T-helper 1 cell treated with Interleukin-12 subunit alpha and Interleukin-12 subunit beta and Interleukin-4 antibody, amounts not matched to agents 30 ng/mL and 1 ng/mL, for 36 hours (primary cell): ENCODE measurements around the gene MED9. TPM values are rescaled to one million over a fixed set of nuclear protein-coding genes. Genes with fewer than 3 reads are reported as not detected.
"Not testable (repeated sequence)": the region's sequence is repeated elsewhere in the genome, so short reads cannot be mapped to it uniquely, and the experiment has no call there.

Experiments
- intact Hi-C: fragments of 100-400 bp; cut with micrococcal nuclease; formaldehyde crosslinking; loops from one replicate; pipeline ENCODE4 v1.15.1; 2024
- total RNA-seq: library from RNA; stranded (reverse); gene quantifications from 2 replicates; pipeline ENCODE4 v1.2.3, GENCODE V29; 2022

MED9 gene
- total RNA-seq, 1 donor from 2014 or later = 13.5 TPM

DNA sequence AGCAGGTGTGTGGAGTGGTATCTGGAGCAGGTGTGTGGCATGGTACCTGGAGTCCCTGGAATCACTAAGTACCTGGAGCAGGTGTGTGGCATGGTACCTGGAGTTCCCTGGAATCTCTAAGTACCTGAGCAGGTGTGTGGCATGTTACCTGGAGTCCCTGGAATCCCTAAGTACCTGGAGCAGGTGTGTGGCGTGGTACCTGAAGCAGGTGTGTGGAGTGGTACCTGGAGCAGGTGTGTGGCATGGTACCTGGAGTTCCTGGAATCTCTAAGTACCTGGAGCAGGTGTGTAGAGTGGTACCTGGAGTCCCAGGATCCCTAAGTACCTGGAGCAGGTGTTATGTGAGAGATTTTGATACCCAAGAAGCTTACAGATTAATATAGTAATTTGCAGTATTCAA lies 22.1 kb upstream of the MED9 start:
- intact Hi-C loops = not testable (repeated sequence)

DNA sequence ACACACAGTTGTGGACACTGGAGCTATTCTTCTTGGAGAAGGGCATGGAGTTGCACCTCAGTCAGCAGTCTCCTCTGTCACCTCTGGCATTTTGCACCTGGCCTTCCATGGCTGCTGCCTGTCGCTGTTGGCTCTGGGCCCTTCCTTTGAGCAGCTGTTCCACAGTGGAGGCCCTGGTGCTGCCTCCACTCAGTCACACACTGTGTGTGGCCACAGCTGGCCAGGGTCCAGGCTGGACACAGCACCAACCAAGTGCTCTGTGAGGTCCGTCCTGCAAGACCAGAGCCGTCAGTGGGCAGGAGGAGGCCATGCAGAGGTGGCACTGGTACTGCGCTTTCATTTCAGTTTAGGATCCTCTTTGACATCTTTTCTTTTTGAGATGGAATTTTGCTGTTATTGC lies 21.6 kb upstream of the MED9 start:
- intact Hi-C loops = no loop called here

DNA sequence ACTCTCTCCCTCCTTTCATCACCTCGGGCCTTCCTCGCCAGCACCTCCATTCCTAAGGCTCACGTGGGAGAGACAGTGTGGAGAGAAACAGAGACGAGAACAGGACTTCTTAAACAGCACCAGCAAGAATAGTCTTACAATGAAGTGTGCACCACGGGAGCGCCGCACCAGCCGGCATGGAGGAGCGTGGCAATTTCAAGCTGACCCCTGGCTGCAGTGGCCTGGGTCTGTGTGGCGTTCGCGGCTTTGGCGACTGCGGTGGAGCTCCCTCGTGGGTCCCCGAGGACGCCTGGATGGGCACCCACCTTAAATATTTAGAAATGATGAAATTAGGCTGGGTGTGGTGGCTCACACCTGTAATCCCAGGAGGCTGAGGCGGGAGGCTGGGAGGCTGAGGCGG lies 20.5 kb upstream of the MED9 start:
- intact Hi-C loops = no loop called here

DNA sequence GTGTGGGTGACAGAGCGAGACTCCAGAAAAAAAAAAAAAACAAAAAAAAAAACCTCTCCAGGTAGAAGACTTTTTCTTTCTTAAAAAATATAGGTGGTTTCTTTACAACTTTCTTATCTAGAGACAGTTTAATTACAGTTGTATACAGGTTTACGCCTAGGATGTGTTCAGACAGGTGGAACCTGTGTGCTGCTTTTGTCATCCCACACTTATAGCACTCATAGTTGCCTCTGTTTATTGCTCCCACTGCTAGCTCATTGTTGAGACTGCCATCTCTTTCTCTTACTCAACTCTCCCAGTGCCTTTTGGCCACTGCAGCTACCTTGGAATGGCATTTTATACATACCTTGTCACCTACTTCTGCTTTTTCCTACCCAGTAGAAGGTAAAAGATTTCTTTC lies 19.1 kb upstream of the MED9 start:
- intact Hi-C loops = no loop called here

DNA sequence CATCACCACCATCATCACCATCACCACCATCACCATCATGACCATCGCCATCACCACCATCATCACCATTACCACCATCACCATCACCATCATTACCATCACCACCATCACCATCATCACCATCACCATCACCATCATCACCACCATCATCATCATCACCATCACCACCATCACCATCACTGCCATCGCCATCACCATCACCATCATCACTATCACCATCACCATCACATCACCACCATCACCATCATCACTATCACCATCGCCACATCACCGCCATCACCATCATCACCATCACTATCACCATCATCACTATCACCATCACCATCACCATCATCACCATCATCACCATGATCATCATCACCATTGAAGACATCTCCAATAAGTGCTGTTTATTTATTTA lies 16.8 kb upstream of the MED9 start:
- intact Hi-C loops = no loop called here

DNA sequence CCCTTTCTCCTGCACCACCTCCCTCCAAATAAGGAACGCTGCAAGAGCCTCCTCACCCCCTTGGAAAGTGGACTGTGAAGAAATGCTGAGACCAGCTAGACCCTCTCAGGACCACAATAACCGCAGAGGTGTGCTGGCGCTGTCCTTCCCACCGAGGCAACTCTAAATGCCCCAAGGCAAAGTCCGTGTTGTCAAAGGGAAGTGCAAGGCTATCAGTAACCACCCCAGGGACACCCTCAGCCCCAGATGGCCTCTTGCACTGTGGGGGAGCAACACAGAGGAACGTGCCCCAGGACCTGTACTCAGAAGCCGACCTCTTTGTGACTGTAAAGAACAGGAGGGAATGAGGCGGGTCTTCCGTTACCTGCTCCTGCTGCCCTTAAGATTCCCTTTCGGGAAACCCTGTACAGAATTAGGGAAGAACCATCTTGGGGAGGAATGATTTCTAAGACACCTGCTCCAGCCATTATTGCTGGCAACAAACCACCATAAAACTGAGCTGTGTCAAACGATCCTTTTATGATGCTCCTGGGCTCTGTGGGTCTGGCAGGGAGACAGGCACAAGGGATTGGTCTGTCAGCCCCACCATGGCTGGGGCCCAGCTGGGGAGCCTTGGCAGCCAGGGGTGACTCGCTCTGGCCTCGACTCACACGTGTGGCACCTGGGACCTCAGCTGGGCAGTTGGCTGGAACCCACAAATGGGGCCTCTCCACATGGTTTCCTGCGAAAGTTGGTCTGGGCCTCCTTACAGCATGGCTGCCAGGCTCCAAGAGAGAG lies 14.6 kb upstream of the MED9 start:
- intact Hi-C loops = no loop called here

DNA sequence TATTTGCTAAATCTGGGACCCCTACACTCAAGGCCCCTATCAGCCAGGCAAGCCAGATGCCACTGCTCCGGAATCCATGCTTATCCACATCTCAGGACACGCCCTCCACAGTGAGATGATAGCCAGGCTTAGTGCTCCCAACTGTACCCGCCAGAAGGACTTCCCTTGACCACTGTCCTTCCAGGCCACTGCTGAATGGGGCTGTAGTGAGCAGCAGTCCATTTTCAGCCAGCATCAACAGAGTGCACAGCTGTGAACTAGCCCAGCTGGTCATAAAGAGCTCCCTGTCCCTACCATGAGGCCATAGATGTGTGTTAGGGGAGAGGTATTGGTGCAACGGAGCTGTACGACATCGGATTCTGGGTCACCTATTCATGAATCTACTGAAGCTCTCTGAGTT lies 13.0 kb upstream of the MED9 start:
- intact Hi-C loops = no loop called here

DNA sequence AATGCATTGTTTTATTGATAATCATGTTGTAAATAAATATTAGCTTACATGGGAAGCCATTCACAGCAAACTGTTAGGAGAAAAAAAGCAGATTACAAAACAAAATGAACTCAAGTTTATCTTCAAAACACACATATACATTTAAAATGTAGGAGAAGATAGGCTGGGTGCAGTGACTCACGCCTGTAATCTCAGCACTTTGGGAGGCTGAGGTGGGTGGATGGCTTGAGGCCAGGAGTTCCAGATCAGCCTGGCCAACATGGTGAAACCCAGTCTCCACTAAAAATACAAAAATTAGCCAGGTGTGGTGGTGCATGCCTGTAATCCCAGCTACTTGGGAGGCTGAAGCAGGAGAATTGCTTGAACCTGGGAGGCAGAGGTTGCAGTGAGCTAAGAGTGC lies 10.9 kb upstream of the MED9 start:
- intact Hi-C loops = not testable (repeated sequence)

DNA sequence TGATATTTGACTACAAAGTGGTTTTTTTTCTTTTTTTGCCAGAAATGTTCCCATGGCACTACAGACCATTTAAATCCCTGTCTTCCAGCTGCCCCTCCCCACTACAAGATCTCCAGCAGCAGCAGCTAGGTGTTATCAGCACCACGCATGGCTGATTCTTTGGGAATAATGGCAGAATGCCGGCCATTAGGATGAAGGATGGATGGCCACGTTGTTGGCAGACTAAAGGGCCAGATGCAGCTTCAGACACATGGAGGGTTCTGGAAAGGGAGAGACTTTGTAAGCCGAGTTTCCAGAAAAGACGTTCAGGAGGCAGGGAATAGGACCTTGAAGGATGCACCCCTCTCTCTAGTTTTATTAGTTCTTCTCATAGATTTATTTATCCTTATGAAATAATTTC lies 10.3 kb upstream of the MED9 start:
- intact Hi-C loops = no loop called here

DNA sequence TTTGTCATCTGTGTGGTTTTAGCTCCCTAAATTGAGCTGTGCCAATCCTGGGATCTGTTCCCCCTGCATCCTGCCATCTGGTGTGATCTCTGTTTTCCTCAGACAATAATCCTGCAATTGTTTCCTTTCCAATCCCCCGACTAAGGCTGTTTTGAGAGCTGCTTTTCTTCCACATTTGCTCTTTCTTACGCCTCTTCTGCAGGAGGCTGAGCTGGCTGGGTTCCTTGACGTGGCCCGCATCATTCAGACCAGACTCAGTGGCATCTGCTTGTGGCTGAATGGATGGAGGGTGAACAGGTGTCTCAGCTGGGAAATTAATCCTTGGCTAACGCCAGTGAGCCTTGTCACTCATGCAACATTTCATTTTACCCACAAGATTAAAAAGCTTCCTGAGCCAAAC lies 9.8 kb upstream of the MED9 start:
- intact Hi-C loops = no loop called here

DNA sequence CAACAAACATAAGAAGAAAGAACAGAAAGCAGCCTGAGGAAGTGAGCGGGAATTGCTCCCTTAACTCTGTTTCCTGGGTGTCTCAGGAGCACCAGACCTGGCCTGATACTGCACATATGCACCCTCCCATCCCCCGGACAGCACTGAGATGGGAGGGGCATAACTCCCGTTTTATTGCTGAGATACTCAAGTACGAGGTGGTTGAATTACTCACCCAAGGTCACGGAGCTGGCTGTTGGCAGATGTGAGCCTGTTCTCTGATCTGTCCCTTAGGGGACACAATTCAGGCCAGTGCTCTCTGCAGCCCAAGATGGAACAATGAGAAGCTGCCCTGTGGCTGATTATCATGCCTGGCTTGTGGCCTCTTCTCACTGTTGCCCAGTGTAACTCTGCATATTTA lies 9.1 kb upstream of the MED9 start:
- intact Hi-C loops = no loop called here

DNA sequence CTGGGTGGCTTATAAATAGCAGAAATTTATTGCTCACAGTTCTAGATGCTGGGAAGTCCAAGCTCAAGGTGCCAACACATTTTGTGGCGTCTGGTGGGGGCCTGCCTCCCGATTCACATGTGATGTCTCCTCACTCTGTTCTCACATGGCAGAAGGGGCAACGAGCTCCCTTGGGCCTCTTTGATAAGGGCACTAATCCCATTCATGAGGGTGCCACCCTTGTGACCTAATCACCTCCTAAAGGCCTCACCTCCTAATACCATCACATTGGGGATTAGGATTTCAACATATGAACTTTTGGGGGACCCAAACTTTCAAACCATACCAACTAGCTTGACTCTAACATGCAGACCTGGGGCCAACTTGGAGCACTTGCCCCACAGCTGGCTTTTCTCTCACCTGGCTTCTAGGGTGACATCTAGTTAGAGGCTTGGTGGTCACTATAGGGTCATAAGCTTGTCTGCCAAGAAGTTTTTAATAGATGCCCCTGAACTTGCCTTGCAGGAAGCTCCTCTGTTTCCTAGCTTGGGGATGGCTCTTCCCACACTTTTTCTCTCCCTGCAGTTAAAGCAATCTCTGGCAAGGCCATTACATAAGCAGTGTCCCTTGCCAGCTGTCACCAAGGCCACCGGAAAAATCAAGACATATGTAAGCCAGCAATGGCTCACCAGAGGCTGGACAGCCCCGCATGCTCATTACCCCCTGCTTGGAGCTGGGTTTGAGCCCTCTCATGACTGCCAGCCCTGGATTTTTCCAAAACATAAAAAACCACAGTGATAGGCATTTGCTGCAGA lies 8.4 kb upstream of the MED9 start:
- intact Hi-C loops = no loop called here

DNA sequence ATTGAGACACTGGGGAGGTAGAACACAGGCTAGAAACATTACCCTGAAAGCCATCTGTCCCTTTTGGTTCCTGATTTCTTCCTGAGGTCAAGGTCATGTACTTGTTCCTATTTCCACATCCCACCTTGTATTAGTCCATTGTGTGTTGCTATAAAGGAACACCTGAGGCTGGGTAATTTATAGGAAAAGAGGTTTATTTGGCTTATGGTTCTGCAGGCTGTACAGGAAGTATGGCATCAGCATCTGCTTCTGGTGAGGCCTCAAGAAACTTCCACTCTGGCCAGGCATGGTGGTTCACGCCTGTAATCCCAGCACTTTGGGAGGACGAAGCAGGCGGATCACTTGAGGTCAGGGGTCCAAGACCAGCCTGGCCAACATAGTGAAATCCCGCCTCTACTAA lies 7.4 kb upstream of the MED9 start:
- intact Hi-C loops = no loop called here

DNA sequence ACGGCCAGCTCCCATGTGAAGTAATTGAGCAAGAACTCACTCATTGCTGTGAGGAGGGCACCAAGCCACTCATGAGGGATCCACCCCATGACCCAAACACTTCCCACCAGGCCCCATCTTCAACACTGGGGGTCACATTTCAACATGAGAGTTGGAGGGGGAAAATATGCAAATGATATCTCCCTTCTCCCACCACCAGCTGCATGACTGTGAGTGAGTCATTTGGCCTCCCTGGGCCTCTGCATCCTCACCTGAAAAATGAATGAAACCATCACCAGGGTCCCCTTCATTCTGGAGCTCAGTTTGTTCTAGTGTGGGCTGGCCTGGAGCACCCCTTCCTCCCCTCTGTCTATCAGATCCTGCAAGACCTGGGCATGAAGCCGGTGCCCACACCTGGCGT lies 6.8 kb upstream of the MED9 start:
- intact Hi-C loops = loop anchor here (10.0 kb wide), 2 partner anchors 295 to 505 kb away; partner anchors contain the start of genes DRC3 and TOM1L2

DNA sequence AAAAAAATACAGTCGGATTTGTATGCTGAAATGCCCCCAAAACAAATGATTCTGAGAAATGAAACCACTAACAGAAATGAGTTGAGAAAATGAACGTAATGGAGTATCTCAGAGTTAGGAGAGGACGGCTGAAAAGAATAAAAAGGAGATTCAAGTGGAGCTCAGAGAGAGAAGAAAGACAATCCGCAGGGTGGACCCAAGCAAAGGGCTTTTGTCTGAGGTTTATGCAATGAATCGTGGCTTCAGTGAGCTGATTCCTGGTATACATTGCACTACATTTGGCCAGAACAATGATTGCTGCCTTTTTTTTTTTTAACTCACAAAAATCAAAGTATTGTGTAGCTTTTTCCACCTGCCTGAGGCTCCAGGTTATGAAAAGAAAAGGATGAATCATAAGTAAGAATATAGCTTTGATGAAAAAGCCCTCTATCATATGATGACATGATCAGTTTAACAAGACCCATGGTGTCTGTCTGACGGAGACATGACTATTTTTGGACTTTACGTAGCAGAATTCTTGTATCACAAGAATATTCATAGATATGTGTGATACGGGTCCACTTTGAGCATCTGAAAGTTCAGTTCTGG lies 4.4 kb upstream of the MED9 start:
- intact Hi-C loops = loop anchor here (10.0 kb wide), 2 partner anchors 298 to 502 kb away; partner anchors contain the start of genes DRC3 and TOM1L2

DNA sequence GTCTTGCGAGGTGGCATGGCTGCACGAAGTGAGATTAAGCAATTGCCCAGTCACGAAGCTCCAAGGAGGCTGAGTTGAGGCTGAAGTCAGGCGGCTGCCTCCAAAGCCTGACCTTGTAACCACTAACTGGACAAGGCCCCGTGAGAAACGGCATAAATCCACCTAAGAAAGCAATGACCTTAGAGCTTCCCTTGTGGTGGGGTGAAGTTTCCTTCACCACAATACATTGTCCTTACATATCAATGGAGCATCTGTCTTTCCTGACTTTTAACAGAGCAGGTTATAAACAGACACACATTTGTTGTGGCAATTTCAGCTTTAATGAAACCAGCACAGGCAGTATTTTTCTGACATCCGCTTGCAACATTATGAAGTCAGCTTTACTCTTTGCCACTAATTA lies 2.5 kb upstream of the MED9 start:
- intact Hi-C loops = loop anchor here (10.0 kb wide), 2 partner anchors 300 to 500 kb away; partner anchors contain the start of genes DRC3 and TOM1L2

DNA sequence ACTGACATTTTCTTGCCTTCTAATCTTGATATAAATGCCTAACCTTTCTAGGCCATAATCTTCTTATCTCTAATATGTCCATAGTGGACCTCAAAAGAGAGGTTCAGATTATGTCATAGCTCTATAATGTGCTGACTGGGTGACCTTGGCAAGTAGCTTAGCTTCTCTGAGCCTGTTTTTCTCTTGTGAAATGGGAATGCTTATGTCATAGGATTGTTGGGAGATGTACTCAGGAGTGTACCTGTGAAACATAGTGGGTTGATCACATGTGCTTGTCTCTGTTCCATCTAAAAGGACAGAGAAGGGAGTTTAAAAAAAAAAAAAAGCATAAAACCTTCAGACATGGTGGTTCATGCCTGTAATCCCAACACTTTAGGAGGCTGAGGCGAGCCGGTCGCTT lies 2.4 kb downstream of the MED9 start:
- intact Hi-C loops = loop anchor here (5.0 to 10.0 kb wide), 4 partner anchors 273 to 558 kb away; partner anchors contain the start of genes ATPAF2, DRC3, GID4 and TOM1L2

DNA sequence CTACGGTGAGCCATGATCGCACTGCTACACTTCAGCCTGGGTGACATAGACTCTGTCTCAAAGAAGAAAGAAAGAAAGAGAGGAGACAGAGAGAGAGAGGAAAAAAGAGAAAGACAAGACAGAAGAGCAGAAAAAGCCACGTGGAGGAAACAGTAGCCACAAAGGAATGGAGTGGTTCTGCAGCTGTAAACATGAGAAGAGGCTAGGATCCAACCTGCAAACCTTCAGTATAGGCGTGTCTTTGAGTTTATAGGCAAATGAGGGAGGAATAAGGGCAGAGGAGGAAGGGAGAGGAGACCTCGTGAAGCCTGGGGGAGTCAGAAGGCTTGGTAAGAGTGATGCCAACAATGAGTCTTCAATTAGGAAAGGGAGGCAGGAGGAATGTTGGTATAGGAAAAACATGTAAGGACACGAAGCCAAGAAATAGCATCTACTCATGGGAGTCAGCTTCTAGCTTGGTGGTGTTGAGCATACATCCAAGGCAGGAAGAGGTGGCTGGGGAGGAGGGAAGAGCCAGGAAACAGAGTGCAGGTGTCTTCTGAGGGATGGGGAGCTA lies 3.9 kb downstream of the MED9 start:
- intact Hi-C loops = no loop called here

DNA sequence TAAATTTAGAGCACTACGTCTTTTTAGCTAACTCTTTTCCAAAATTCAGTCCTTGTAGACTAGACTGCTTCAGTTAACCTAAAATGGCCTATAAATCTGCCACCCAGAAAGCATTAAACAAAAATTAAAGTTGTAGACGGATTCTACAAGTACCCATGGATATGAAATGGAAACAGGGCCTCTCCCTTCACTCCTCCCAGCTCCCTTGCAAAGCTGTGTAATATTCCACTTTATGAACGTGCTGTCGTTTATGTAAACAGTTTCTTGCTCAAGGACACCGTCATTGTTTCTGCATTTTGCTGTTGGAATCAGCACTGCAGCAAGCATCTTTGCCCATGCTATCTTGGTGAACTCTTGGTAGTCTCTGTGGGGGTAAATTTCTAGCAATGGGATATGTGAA lies 5.1 kb downstream of the MED9 start:
- intact Hi-C loops = no loop called here

DNA sequence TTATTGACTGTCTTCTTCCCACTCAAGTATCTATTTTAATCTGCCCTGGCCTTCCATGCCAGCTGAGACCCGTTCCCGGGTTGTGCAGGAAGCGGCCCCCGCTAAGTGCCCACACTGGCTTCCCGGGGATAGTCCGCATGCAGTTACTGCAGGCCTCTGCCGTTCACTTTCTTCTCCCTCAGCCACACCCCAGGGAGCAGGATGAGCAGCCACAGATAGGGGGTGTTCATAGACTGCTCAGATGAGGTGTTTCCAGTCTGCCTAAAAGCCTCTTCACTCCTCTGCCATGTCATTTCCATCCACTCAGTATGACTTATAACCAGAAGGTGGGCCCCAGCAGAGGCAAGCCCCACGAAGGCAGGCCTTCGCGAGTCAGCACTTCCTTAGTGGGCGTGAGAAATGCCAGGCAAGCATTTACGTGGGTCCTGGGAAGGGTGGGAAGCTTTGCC lies 7.7 kb downstream of the MED9 start:
- intact Hi-C loops = no loop called here

DNA sequence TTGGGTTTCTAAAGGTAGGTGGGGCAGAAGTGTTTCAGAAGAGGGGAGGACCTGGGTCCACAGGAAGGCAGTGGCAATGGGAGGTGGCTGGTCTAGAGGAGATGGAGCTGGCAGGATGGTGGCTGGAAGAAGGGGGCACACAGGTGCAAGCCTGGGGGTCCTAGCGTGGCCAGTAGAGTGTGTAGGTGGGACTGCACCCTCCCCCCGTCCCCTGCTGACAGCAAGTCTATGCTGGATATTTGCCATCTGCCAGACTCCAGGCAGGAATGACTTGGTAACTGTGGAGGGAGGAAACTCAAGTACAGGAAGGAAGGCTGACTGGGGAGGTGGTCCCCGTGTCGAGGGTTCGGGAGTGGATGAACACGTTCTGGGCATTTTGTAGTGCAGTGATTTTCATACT lies 8.6 kb downstream of the MED9 start:
- intact Hi-C loops = no loop called here

DNA sequence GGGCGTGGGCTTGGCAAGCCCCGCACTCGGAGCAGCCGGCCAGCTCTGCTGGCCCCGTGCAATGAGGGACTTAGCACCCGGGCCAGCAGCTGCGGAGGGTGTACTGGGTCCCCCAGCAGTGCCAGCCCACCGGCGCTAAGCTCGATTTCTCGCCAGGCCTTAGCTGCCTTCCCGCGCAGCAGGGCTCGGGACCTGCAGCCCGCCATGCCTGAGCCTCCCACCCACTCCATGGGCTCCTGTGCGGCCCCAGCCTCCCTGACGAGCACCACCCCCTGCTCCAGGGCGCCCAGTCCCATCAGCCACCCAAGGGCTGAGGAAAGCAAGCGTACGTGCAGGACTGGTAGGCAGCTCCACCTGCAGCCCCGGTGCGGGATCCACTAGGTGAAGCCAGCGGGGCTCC lies 9.6 kb downstream of the MED9 start:
- intact Hi-C loops = not testable (repeated sequence)
